GM18505 (cell line): ENCODE data around the gene SMIM26.

Experiments
- ATAC-seq: cut with Tn5 transposase; IDR thresholded peaks from one replicate; pipeline ENCODE4 v1.9.1; 2021; ENCODE audit not compliant: unreplicated experiment
- POLR2A ChIP-seq: IDR thresholded peaks from 4 replicates; pipeline ENCODE4 v1.6.1; 2011; ENCODE audit warnings: borderline replicate concordance; ENCODE audit not compliant: insufficient read depth, insufficient read length; ENCODE audit errors: extremely low read depth

The SMIM26 gene

DNA sequence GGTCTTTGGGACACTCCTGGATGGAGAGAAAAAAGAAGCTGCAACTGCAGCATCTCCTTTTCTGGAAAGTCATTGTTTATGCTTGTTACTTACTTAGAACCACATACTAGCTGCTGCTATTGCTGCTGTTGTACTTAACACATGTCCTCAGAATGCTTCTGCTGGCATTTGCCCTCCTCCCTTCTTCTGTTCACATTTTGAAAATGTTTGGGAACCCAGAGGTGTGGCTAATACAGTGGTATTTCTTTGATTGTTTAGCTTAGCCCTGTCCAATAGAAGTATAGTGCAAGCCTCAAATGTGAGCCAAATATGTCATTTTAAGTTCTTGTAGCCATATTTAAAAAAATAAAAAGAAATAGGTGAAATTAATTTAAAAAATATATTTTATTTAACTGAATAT, 29.0 kb downstream of the SMIM26 start:
- no peak for TF ChIP-seq POLR2A
- ATAC-seq = no peak

DNA sequence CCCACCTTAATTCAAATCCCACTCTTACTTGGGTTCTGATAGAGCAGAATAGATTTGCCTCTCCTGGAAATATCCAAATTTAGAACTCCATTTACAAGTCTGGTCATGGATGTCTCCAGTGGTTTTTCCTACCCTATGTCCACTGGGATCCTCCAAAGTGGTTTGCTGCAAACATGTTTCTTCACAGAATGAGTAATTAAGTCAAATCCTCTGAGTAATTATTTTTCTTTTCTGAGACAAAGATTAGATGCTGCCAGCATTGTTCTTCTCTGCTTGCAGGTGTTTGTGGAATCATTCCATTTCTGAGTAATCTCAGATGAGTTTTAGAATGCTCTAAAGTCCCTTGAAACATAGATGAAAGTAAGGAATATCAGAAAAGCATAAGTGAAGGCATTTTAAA, 42.5 kb downstream of the SMIM26 start:
- no peak for TF ChIP-seq POLR2A
- ATAC-seq = no peak

DNA sequence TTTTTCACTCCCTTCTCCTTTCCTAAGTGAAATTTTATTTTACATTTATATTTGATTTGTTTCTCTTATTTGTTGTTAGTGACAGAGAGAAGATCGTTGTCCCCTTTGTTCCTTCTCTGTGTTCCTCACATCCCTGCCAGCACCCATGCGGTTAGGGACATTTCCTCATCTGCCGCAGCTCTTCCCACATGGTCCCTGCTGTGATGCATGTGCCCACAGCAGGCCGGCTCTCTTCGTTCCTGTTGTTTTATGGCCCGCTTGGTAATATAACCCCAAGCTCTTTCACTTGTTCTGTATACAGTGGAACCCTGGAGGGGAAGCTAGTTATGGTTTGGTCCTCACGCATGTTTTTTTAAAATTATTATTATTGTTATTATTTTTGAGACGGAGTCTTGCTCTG, 44.3 kb downstream of the SMIM26 start:
- TF ChIP-seq POLR2A = no peak
- ATAC-seq = no peak

DNA sequence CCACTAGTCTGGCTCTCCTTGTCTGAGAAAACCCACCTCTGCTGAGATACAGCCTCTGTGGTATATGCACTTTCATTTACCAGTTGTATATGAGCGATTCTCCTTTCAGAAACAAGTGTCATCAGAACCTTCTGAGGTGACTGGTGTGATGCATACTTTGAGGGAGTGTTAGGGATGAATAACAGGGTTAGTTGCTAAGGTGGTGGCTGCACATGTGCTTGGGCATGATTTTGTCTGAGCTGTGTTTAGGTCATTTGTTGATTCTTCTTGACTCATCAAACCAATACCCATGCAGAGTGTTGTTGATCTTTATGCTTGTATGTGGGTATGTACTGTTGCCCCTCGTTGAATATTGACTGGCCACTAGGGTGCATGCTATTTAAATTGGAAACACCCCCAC, 46.3 kb downstream of the SMIM26 start:
- ATAC-seq = no peak

DNA sequence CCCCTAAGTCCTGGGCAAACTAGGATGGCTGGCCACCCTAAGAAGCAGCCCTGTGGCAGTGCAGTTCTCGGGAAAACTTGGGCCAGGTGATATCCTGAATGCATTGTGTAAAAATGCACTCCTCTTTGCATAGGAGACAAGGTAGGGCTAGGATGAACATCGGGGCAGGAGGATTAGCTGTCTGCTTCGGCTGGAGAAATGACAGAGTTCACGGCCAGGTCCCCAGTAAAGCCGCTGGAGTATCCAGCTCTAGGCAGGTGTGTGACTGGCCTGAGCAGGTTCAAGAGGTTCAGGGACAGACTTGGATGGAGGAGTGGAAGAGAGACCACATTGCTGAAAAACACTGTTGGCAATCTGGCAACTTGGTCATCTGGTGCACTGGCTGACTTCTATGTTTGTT, 47.0 kb downstream of the SMIM26 start:
- ATAC-seq = no peak
- TF ChIP-seq POLR2A = no peak

More for the DNA sequence above, 46.3 kb downstream of the SMIM26 start:
- TF ChIP-seq POLR2A = no peak

DNA sequence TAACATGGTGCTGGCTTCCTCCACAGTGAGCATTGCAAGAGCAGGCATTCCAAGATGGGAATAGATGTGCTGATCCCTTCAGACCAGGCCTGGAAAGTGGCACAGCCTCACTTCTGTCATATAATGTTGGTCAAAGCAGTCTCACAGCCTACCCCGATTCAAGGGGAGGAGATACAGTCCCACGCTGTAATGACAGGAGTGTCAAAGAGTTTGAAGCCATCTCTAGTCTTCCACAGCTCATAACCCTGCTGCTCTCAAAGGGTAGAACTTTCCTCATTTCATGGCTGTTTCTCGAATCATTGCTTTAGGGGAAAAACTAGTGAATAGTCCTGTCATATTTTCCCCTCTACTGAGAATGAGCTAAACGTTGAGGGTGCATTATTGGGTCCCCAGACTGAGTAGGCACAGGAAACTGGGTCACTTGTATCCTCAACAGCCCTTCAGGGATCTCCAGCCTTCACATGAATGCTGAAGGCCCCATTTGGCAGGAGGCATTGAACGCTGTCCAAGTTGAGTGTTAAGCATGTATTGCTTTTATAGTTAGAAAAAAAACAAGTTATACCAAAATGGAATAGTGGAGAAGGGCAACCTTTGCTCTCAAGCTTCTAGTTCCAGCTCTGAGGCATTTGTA, 47.9 kb downstream of the SMIM26 start:
- ATAC-seq = no peak
- no peak for TF ChIP-seq POLR2A
